Ascending aorta (tissue), 2 donors: ENCODE measurements around the gene PLCB2. TPM values are rescaled to one million over a fixed set of nuclear protein-coding genes. Genes with fewer than 3 reads are reported as not detected.
A peak's percentile ranks its signal among the peaks of the same experiment; 100 is the strongest.

Experiments
- DNase-seq, 2 donors: peaks; one replicate each; pipeline ENCODE4 v3.0.0-alpha.2; 2019; ENCODE audit warnings: low spot score in 2 of 2
- H3K27ac ChIP-seq, 2 donors: fragments of 200-600 bp; sonication (generic); one replicate each; pipeline ENCODE4 v1.5.1; 2016 to 2017; ENCODE audit warnings: mild to moderate bottlenecking in 1 of 2
- H3K27me3 ChIP-seq: fragments of 200-600 bp; sonication (generic); one replicate; pipeline ENCODE4 v1.5.1; 2017
- H3K36me3 ChIP-seq, 2 donors: fragments of 200-600 bp; sonication (generic); one replicate each; pipeline ENCODE4 v1.5.1; 2016
- H3K4me1 ChIP-seq, 2 donors: fragments of 200-600 bp; sonication (generic); one replicate each; pipeline ENCODE4 v1.5.1; 2016 to 2017; ENCODE audit warnings: mild to moderate bottlenecking in 1 of 2
- H3K4me3 ChIP-seq, 2 donors: fragments of 200-600 bp; sonication (generic); one replicate each; pipeline ENCODE4 v1.5.1; 2016 to 2017; ENCODE audit warnings: mild to moderate bottlenecking in 1 of 2
- H3K9me3 ChIP-seq, 2 donors: fragments of 200-600 bp; sonication (generic); one replicate each; pipeline ENCODE4 v1.5.1; 2016
- CTCF ChIP-seq, 3 experiments: fragments of 200-600 bp in 2 of 3; fragments of 450-650 bp in 1 of 3; sonication (generic) in 2 of 3; IDR thresholded peaks; one replicate each; pipeline ENCODE4 v1.5.1; 2016 to 2019; ENCODE audit warnings: antibody characterized with exemption in 3 of 3, mild to moderate bottlenecking in 1 of 3, moderate library complexity in 1 of 3
- intact Hi-C: fragments of 100-400 bp; cut with DNase I; formaldehyde crosslinking; loops from one replicate; pipeline ENCODE4 v1.15.1; 2023
- total RNA-seq: library from RNA; depleted of rRNA; stranded (reverse); fragments of >200 nt; gene quantifications from one replicate; pipeline ENCODE4 v1.1.0, GENCODE V29; 2016

The PLCB2 gene
- total RNA-seq, 1 donor from 2014 or later = 6.9 TPM

GRCh38 chr15:40338921-40339620 is 31.3 kb upstream of the PLCB2 start:
- intact Hi-C loops = loop anchor here (5.0 kb wide), 1 partner anchor 237 kb away; no protein-coding TSS in a partner anchor

GRCh38 chr15:40338041-40338657 is 30.4 kb upstream of the PLCB2 start:
- peaks cover 62 to 95% of the 10 kb centered on the region in 2 donors for H3K4me1 ChIP-seq
- peak; percentile 56 to 77 (median 68) for TF ChIP-seq CTCF (IDR thresholded peaks at IDR 0.05)
- peak in 1 of 2 donors; percentile 89 for DNase-seq
- no peaks in the 10 kb centered on the region for H3K27me3 ChIP-seq
- peak overlapping the region; percentile 24 to 40 for H3K4me3 ChIP-seq
- no peaks in the 10 kb centered on the region for H3K9me3 ChIP-seq
- H3K27ac ChIP-seq = peak overlapping the region; percentile 98 to 99
- peaks cover 0 to 4% of the 10 kb centered on the region in 2 donors for H3K36me3 ChIP-seq
- intact Hi-C loops = loop anchor here (5.0 kb wide), 1 partner anchor 236 kb away; no protein-coding TSS in a partner anchor

More at GRCh38 chr15:40338921-40339620, 31.3 kb upstream of the PLCB2 start:
- H3K27ac ChIP-seq = peak overlapping the region; percentile 98 to 99
- H3K4me3 ChIP-seq = peak overlapping the region; percentile 40 to 47
- peaks cover 62 to 95% of the 10 kb centered on the region in 2 donors for H3K4me1 ChIP-seq
- no peaks in the 10 kb centered on the region for H3K27me3 ChIP-seq
- TF ChIP-seq CTCF (IDR thresholded peaks at IDR 0.05) = no peak
- peak in 1 of 2 donors; percentile 91 for DNase-seq
- H3K9me3 ChIP-seq = no peaks in the 10 kb centered on the region
- peaks cover 0 to 4% of the 10 kb centered on the region in 2 donors for H3K36me3 ChIP-seq

GRCh38 chr15:40337597-40337996 is 29.9 kb upstream of the PLCB2 start:
- no peak for TF ChIP-seq CTCF (IDR thresholded peaks at IDR 0.05)
- peaks cover 60 to 94% of the 10 kb centered on the region in 2 donors for H3K4me1 ChIP-seq
- H3K27ac ChIP-seq = peak overlapping the region; percentile 98 to 99
- H3K27me3 ChIP-seq = no peaks in the 10 kb centered on the region
- no peak for DNase-seq
- peaks cover 0 to 4% of the 10 kb centered on the region in 2 donors for H3K36me3 ChIP-seq
- H3K9me3 ChIP-seq = no peaks in the 10 kb centered on the region
- intact Hi-C loops = loop anchor here (5.0 kb wide), 1 partner anchor 235 kb away; no protein-coding TSS in a partner anchor
- H3K4me3 ChIP-seq = peak overlapping the region; percentile 24 to 40

GRCh38 chr15:40336744-40337122 is 29.0 kb upstream of the PLCB2 start:
- DNase-seq = no peak
- H3K9me3 ChIP-seq = no peaks in the 10 kb centered on the region
- peaks cover 56 to 90% of the 10 kb centered on the region in 2 donors for H3K4me1 ChIP-seq
- no peaks in the 10 kb centered on the region for H3K27me3 ChIP-seq
- H3K36me3 ChIP-seq = peaks cover 4 to 7% of the 10 kb centered on the region in 2 donors
- peak in 1 of 3 experiments; percentile 17 for TF ChIP-seq CTCF (IDR thresholded peaks at IDR 0.05)
- H3K27ac ChIP-seq = peak overlapping the region; percentile 98 to 99
- intact Hi-C loops = loop anchor here (1.0 to 5.0 kb wide), 2 partner anchors 12 to 234 kb away; no protein-coding TSS in a partner anchor
- peak overlapping the region in 1 of 2 donors; percentile 40 for H3K4me3 ChIP-seq

GRCh38 chr15:40335938-40336743 is 28.4 kb upstream of the PLCB2 start:
- peaks cover 4 to 7% of the 10 kb centered on the region in 2 donors for H3K36me3 ChIP-seq
- no peak for DNase-seq
- no peak overlapping the region for H3K4me3 ChIP-seq
- peak overlapping the region; percentile 98 to 99 for H3K27ac ChIP-seq
- no peak for TF ChIP-seq CTCF (IDR thresholded peaks at IDR 0.05)
- H3K4me1 ChIP-seq = peaks cover 50 to 85% of the 10 kb centered on the region in 2 donors
- no peaks in the 10 kb centered on the region for H3K9me3 ChIP-seq
- intact Hi-C loops = loop anchor here (1.0 to 5.0 kb wide), 2 partner anchors 12 to 234 kb away; no protein-coding TSS in a partner anchor
- no peaks in the 10 kb centered on the region for H3K27me3 ChIP-seq
